Fibroblast of lung (primary cell): ENCODE results near the gene MRPS26. TPM values are rescaled to one million over a fixed set of nuclear protein-coding genes. Genes with fewer than 3 reads are reported as not detected.

Experiments
- DNase-seq, 2 donors: peaks; one replicate each; pipeline versions ENCODE4 v3.0.0 to v3.0.0-alpha.2; 2010; ENCODE audit warnings: low read depth in 2 of 2
- H2AFZ ChIP-seq: 2 replicates; pipeline ENCODE4 v1.5.1; 2012; ENCODE audit warnings: low read length, control low read depth, inconsistent platforms
- H3K27ac ChIP-seq: 2 replicates; pipeline ENCODE4 v1.5.1; 2011; ENCODE audit warnings: low read length, control low read depth; ENCODE audit not compliant: insufficient read depth
- H3K27me3 ChIP-seq: 2 replicates; pipeline ENCODE4 v1.5.1; 2011; ENCODE audit warnings: mild to moderate bottlenecking, low read length; ENCODE audit not compliant: control insufficient read depth, insufficient read depth
- H3K36me3 ChIP-seq: 2 replicates; pipeline ENCODE4 v1.5.1; 2011; ENCODE audit warnings: low read length; ENCODE audit not compliant: control insufficient read depth, insufficient read depth
- H3K4me1 ChIP-seq: 2 replicates; pipeline ENCODE4 v1.5.1; 2011; ENCODE audit warnings: low read length; ENCODE audit not compliant: control insufficient read depth, insufficient read depth; ENCODE audit errors: extremely low read depth
- H3K4me2 ChIP-seq: 2 replicates; pipeline ENCODE4 v1.5.1; 2011; ENCODE audit warnings: low read length, control low read depth; ENCODE audit not compliant: insufficient read depth; ENCODE audit errors: extremely low read depth
- H3K4me3 ChIP-seq, 4 experiments: fragments of 200-600 bp in 1 of 4; sonication (generic) in 1 of 4; replicated peaks in 1 of 4; 2 replicates each; pipeline ENCODE4 v1.5.1; 2011 to 2016; ENCODE audit warnings: low read length in 4 of 4, low read depth in 3 of 4, mild to moderate bottlenecking in 3 of 4, control low read depth in 2 of 4, inconsistent platforms in 1 of 4, mixed read lengths in 1 of 4; ENCODE audit not compliant: insufficient read depth in 1 of 4; ENCODE audit errors: control extremely low read depth in 1 of 4
- H3K79me2 ChIP-seq: 2 replicates; pipeline ENCODE4 v1.5.1; 2012; ENCODE audit warnings: mild to moderate bottlenecking, low read length, inconsistent platforms; ENCODE audit not compliant: control insufficient read depth, insufficient read depth
- H3K9ac ChIP-seq: 2 replicates; pipeline ENCODE4 v1.5.1; 2011; ENCODE audit warnings: mild to moderate bottlenecking, low read length, control low read depth; ENCODE audit not compliant: insufficient read depth
- H3K9me3 ChIP-seq: 2 replicates; pipeline ENCODE4 v1.5.1; 2012; ENCODE audit warnings: low read depth, low read length; ENCODE audit not compliant: control insufficient read depth, insufficient read depth
- H4K20me1 ChIP-seq: 2 replicates; pipeline ENCODE4 v1.5.1; 2011; ENCODE audit warnings: low read length; ENCODE audit not compliant: control insufficient read depth, insufficient read depth; ENCODE audit errors: extremely low read depth
- EZH2 ChIP-seq: IDR thresholded peaks from 2 replicates; pipeline ENCODE4 v1.5.1; 2012; ENCODE audit warnings: low read length, control low read depth, mild to moderate bottlenecking; ENCODE audit errors: missing control alignments
- polyA plus RNA-seq, 2 donors: library from polyadenylated mRNA; depleted of rRNA in 1 of 2; stranded (reverse) in 1 of 2; unstranded in 1 of 2; fragments of >200 nt; gene quantifications; 2 replicates each; pipeline ENCODE4 v1.2.1, GENCODE V29; 2011 to 2012; ENCODE audit warnings: missing spikeins in 1 of 2
- total RNA-seq: library from RNA; depleted of rRNA; stranded (reverse); fragments of >200 nt; gene quantifications from 2 replicates; pipeline ENCODE4 v1.2.1, GENCODE V29; 2014
- TF ChIP-seq, protein P1 (sequence below), 2 donors: IDR thresholded peaks in 1 of 2; conservative IDR thresholded peaks in 1 of 2; 1 replicate in 1 of 2; 2 replicates in 1 of 2; pipeline ENCODE4 v1.5.1; 2011 to 2012; ENCODE audit warnings: low read length in 2 of 2, control low read depth in 1 of 2, inconsistent platforms in 1 of 2, low read depth in 1 of 2, mild to moderate bottlenecking in 1 of 2

MRPS26 gene
- total and polyA plus RNA-seq, 2 donors (not counting 1 experiment from before 2014, with no cell fraction given), result 16.1 to 37.0 TPM

DNA sequence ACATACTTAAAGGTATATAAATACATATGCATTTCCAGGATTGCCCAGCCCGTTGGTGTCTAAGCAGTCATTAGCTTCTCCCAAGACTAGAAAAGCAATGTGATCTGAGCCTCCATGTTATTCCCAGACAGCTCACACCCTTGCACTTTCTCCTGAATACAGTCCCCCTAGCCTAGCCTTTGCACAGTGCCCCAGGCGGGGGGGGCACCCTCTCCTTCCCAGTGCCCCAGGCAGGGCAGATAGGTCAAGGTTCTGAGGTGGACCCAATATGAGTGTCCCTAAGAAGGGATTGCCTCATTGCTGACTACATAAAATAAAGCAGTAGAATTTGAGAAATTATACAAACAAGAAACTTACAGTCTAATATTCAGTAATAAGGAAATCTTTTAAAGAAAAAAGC, 17.9 kb upstream of the MRPS26 start:
- H3K4me2 ChIP-seq, result no peak overlapping the region
- no peaks in the 10 kb centered on the region for H4K20me1 ChIP-seq
- no peaks in the 10 kb centered on the region for H3K4me1 ChIP-seq
- DNase-seq, result no peak
- no peak overlapping the region for H3K4me3 ChIP-seq
- peaks cover 6% of the 10 kb centered on the region for H3K36me3 ChIP-seq
- H3K79me2 ChIP-seq, result no peaks in the 10 kb centered on the region
- TF ChIP-seq, protein P1, sequence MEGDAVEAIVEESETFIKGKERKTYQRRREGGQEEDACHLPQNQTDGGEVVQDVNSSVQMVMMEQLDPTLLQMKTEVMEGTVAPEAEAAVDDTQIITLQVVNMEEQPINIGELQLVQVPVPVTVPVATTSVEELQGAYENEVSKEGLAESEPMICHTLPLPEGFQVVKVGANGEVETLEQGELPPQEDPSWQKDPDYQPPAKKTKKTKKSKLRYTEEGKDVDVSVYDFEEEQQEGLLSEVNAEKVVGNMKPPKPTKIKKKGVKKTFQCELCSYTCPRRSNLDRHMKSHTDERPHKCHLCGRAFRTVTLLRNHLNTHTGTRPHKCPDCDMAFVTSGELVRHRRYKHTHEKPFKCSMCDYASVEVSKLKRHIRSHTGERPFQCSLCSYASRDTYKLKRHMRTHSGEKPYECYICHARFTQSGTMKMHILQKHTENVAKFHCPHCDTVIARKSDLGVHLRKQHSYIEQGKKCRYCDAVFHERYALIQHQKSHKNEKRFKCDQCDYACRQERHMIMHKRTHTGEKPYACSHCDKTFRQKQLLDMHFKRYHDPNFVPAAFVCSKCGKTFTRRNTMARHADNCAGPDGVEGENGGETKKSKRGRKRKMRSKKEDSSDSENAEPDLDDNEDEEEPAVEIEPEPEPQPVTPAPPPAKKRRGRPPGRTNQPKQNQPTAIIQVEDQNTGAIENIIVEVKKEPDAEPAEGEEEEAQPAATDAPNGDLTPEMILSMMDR (conservative IDR thresholded peaks at IDR 0.05 in 1 of 2, IDR thresholded peaks at IDR 0.05 in 1 of 2; ENCODE audit: low read depth in 1 of 2, low read length in 2 of 2), result no peak
- no peak for TF ChIP-seq EZH2
- no peak overlapping the region for H3K9ac ChIP-seq
- no peaks in the 10 kb centered on the region for H3K9me3 ChIP-seq
- H2AFZ ChIP-seq, result no peak overlapping the region
- H3K27ac ChIP-seq, result no peak overlapping the region
- H3K27me3 ChIP-seq, result no peaks in the 10 kb centered on the region

DNA sequence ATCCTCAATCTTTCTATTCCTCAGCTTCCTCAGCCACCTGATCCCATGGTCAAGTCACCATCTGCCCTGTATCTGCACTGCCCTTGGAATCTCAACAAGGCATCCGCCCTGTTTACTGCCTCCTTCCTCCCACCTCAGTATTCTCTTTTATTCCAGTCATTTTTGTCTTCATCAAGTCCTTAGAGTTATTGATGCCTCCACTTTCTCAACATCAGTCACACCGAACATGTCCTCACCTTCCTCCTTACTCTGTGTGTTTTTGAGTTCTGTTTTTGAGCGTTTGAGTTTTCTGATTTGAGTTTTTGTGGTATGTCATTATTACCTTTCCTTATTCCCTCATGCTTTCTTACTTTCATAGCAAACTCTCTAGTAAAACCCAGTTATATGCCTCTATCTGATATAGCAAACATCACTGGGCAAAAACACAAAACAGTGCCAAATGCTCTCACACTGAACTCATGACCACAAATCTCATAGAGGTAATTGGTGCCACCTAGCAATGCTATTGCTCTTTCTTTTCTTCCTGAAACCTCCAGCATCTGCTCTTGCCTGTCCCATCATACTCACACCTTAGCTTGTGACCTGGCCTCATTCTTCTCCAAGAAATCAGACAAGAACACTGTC, 14.2 kb upstream of the MRPS26 start:
- H3K36me3 ChIP-seq, result peaks cover 11% of the 10 kb centered on the region
- TF ChIP-seq, protein P1 (conservative IDR thresholded peaks at IDR 0.05 in 1 of 2, IDR thresholded peaks at IDR 0.05 in 1 of 2; ENCODE audit: low read depth in 1 of 2, low read length in 2 of 2), result no peak
- TF ChIP-seq EZH2, result no peak
- no peak for DNase-seq

DNA sequence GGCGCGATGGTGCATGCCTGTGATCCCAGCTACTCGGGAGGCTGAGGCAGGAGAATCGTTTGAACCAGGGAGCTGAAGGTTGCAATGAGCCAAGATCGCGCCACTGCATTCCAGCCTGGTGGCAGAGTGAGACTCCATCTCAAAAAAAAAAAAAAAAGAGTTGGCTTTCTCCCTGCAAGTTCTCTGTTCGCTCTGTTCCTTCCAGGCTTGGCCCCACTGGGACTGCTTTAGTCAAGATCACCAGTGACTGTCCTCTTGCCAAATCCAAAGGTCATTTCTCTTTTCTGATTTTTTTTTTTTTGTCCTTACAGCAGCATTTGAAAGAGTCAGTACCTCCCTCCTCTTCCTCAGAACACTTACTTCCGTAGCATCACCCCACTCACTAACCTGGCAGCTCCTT, 13.2 kb upstream of the MRPS26 start:
- TF ChIP-seq, protein P1 (conservative IDR thresholded peaks at IDR 0.05 in 1 of 2, IDR thresholded peaks at IDR 0.05 in 1 of 2; ENCODE audit: low read depth in 1 of 2, low read length in 2 of 2), result no peak
- no peak for TF ChIP-seq EZH2
- H3K4me2 ChIP-seq, result no peak overlapping the region
- no peak overlapping the region for H2AFZ ChIP-seq
- no peaks in the 10 kb centered on the region for H3K4me1 ChIP-seq
- no peaks in the 10 kb centered on the region for H3K79me2 ChIP-seq
- H3K9ac ChIP-seq, result no peak overlapping the region
- H3K9me3 ChIP-seq, result no peaks in the 10 kb centered on the region
- H4K20me1 ChIP-seq, result no peaks in the 10 kb centered on the region
- H3K36me3 ChIP-seq, result peaks cover 16% of the 10 kb centered on the region
- no peaks in the 10 kb centered on the region for H3K27me3 ChIP-seq
- H3K4me3 ChIP-seq, result no peak overlapping the region
- H3K27ac ChIP-seq, result no peak overlapping the region
- no peak for DNase-seq

More for the DNA sequence above, 14.2 kb upstream of the MRPS26 start:
- H3K79me2 ChIP-seq, result no peaks in the 10 kb centered on the region
- H2AFZ ChIP-seq, result no peak overlapping the region
- H4K20me1 ChIP-seq, result no peaks in the 10 kb centered on the region
- H3K4me1 ChIP-seq, result no peaks in the 10 kb centered on the region
- H3K9ac ChIP-seq, result no peak overlapping the region
- no peaks in the 10 kb centered on the region for H3K9me3 ChIP-seq
- no peak overlapping the region for H3K4me2 ChIP-seq
- no peak overlapping the region for H3K27ac ChIP-seq
- no peak overlapping the region for H3K4me3 ChIP-seq
- no peaks in the 10 kb centered on the region for H3K27me3 ChIP-seq
